HG02943 (cell line): ENCODE results near the gene IDE.
"Not testable (repeated sequence)": the region's sequence is repeated elsewhere in the genome, so short reads cannot be mapped to it uniquely, and the experiment has no call there.

ENCODE experiments used
- ATAC-seq: cut with Tn5 transposase; IDR thresholded peaks from one replicate; pipeline ENCODE4 v1.9.1; 2021; ENCODE audit warnings: mild to moderate bottlenecking, low read depth, moderate library complexity; ENCODE audit not compliant: unreplicated experiment

The IDE gene

DNA sequence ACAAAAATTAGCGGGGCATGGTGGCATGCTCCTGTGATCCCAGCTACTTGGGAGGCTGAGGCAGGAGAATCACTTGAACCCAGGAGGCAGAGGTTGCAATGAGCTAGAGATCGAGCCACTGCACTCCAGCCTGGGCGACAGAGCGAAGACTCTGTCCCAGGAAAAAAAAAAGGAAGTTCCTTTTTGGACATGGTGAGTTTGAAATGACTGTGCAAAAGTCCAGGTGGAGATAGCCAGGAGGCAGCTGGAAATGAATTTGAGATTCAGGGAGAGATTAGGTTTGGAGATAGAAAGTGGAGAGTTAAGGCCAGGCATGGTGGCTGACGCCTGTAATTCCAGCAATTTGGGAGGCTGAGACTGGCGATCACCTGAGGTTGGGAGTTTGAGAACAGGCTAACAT is 143.8 kb downstream of the IDE start:
- ATAC-seq = no peak

GRCh38 chr10:92421550-92421949 is 152.3 kb downstream of the IDE start:
- no peak for ATAC-seq

DNA sequence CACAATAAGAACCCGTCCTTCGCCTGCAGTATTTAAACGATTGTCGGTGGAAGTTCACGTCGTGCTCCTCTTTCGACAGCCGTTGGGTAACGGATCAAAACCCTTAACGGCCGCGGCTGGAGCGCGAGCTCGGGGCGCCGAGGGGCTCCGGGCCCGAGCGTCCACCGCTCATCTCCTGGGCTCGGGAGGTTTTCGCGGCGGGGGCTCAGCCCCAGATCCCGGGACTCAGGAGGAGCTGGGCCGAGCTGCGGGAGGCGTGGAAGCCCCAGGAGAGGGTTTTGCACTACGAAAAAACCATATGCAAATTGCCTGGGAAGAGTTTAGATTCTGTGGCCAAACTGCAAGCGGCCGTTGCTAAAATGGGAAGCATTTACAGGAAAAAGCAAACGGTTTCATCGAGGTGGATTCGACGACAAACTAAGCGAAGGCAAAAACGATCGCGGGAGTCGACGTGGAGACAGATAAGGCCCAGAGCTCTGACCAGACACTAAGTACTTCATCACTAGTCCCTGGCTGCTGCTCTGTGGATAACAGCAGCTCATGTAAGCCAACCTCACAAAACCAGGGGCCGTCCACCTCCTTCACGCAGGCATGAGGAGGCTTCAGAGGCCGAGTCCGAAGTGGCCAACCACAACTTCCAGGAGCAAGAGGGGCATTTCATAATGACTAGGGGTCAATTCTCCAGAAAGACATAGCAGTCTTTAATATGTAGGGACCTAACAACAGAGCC is 153.2 kb downstream of the IDE start:
- no peak for ATAC-seq

DNA sequence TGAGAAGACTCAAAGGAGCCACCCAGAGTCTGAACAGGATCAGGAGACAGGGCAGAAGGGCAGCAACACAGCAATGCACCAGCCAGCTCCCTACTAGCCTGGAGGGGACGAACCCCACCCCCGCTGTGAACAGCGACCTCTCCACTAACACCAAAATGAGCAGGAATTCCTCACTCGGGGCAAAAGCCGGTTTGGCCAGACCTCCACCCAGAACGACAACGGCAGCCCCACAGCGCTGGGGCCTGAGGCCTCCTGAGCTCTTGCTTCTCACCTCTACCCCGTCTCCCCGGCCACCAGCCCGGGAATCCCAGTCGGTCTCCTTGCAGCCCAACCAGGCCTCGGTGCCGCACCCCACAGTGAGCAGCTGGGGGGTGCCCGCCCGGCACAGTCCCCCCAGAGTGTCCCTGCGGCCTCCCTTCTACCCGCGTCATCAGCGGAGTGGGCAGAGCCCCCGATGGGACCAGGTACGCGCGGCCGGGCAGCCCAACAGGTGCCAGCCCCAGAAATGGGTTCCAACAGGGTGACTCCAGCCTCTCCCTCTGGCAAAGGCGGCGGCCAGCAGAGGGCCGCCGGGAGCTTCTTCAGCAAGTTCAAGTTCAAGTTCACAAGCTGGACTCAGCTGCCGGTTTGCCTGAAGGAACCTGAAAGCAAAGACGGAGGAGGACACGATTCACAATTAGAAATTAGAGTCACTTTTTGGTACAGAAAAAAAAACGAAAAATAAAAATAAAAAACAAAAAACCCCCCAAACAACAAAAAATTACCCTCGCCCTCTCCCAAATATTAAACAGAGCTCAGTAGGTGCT is 153.9 kb downstream of the IDE start:
- ATAC-seq = no peak

DNA sequence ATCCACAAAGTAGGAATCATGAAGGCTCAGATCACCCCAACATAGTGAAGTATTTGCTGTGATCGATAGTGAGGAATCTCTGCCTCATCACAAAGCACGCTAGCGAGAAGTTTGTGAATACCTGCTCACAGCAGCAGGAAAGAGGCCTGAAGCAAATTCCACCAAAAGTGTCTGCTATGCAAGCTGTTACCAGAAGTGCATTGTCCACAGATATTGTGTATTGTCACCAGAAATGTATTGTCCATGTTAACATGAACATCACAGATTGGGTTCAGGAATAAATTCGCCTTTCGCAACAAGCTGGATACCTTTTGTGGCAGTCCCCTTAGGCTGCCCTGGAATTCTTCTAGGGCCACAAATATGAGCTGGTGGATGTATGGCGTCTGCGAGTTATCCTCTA is 155.0 kb downstream of the IDE start:
- ATAC-seq = no peak

GRCh38 chr10:92418221-92418620 is 155.7 kb downstream of the IDE start:
- ATAC-seq = no peak

DNA sequence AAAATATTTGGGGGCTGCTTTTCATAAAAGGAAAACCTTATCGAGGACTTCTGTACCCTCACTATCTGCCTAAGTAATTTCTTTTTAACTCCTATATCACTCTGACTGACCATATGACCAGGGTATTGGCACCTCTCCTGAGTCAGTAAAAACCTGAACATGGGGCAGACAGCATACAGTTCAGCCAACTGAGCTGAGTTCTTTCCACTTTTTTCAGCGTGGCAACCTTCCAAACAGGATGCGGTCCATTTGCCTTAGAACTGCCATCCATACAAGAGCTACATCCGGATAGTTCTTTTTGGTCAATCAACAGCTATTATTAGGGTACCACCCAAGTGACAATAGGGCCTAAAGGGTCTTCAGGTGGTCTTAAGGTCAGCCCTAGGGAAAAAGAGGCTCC is 160.4 kb downstream of the IDE start:
- ATAC-seq = no peak

- ATAC-seq = no peak
Measured at GRCh38 chr10:92413011-92413410, 160.9 kb downstream of the IDE start.

- no peak for ATAC-seq
Measured at GRCh38 chr10:92411406-92411805, 162.5 kb downstream of the IDE start.

GRCh38 chr10:92410501-92410900 is 163.4 kb downstream of the IDE start:
- ATAC-seq = no peak

DNA sequence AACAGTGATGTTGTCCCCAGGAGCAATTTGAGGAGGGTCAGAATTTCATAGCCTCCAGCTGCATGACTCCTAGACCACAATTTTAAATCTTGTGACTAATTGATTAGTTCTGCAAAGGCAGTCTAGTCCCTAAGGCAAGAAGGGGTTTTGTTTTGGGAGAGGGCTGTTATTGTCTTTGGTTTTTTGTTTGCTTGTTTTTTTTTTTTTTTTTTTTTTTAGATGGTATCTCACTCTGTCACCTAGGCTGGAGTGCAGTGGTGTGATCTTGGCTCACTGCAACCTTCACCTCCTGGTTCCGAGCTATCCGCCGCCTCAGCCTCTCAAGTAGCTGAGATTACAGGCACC is 165.9 kb downstream of the IDE start:
- ATAC-seq = no peak

- no peak for ATAC-seq
Measured at GRCh38 chr10:92407305-92408016, 166.4 kb downstream of the IDE start.

DNA sequence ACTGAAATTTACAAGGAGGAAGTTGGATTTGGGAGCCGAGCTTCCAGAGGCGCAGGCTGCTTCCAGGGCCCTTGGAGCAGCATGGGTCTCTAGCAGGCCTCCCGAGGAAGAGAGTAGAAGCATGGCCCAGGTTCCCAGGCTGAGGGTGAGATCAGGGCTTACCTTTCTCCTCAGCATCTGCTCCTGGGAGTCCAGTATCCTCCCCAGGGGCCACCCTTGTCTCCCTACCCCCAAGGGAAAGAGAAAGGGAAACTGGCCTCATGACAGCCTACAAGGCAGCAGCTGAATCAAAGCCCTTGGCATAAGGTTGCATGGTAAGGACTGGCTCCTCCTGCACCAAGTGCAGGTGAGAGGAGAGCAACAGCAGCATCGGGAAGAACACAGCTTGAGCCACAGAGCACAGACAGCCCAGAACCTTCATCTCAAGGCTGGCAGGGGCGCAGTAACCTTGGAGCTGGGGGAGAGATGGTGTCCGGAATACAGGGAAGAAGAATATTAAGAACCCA is 168.4 kb downstream of the IDE start:
- no peak for ATAC-seq

DNA sequence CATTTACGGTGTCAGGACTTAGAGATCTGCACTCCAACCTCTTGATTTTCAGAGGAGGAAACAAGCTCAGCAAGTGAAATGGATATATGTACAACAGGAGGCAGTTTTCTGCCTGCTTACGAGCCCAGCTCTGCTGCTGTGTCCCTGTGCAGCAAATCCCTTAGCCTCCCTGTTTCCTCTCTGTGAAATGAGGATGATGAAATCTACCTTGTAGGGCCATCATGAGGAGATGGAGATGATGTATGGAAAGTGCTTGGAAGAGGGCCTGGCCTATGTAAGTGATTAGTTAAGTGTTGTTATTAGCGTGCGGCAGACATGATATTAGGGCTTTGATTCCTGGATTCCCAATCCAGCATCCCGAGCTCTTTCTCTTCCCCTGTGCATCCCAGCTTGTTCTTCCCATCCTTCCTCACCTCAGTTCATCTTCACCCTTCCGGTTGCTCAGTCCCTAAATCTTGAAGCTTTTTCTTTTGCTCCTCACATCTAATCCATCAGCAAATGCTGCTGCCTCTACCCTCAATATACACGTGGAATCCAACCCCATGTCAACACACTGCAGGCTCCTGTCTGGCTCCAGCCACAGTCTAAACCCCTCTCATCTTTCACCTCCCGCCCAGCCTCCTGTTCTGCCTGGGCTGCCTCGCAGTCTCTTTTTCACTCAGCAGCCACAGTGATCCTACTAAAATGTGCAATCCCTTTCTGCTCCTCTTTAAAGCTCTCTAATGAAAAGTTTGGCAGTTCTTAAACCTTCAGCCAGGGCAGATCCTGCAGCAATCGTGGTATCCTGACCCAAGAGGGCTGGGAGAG is 169.1 kb downstream of the IDE start:
- no peak for ATAC-seq

DNA sequence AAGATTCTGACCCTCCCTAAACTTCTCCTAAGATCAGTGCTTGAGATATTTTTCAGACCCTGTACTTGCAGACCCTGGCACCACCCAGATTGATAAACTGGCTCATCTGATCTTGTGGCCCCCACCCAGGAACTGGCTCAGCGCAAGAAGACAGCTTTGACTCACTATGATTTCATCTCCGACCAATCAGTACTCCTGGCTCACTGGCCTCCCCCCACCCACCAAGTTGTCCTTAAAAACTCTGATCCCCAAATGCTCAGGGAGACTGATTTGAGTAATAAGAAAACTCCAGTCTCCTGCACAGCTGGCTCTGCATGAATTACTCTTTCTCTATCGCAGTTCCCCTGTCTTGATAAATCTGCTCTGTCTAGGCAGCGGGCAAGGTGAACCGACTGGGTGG is 171.7 kb downstream of the IDE start:
- not testable (repeated sequence) for ATAC-seq
